Right cardiac atrium (tissue), 5 donors: ENCODE results near the gene CHTF18. TPM values are rescaled to one million over a fixed set of nuclear protein-coding genes. Genes with fewer than 3 reads are reported as not detected.

ENCODE experiments used
- ATAC-seq, 2 donors: fragments of 200-7000 bp; cut with Tn5 transposase; one replicate each; pipeline versions ENCODE4 v1.8.0 to v1.9.1; 2020; ENCODE audit warnings: moderate library complexity in 2 of 2, mild to moderate bottlenecking in 1 of 2
- DNase-seq, 3 donors: peaks; one replicate each; pipeline ENCODE4 v3.0.0-alpha.2; 2020
- H3K27ac ChIP-seq: one replicate; pipeline ENCODE4 v1.5.1; 2013; ENCODE audit warnings: mild to moderate bottlenecking, low read length, control low read depth, moderate library complexity
- H3K27me3 ChIP-seq: one replicate; pipeline ENCODE4 v1.6.1; 2013; ENCODE audit not compliant: control insufficient read depth, insufficient read depth
- H3K4me1 ChIP-seq: one replicate; pipeline ENCODE4 v1.6.1; 2013; ENCODE audit warnings: low read length; ENCODE audit not compliant: control insufficient read depth, insufficient read depth
- H3K4me3 ChIP-seq: one replicate; pipeline ENCODE4 v1.5.1; 2013; ENCODE audit warnings: low read length, control low read depth
- H3K9me3 ChIP-seq: one replicate; pipeline ENCODE4 v1.6.1; 2013; ENCODE audit warnings: low read length; ENCODE audit not compliant: control insufficient read depth
- WGBS: extraction: QIAGEN DNeasy Blood & Tissue Kit; methylation state at CpG from one replicate; pipeline ENCODE4 v1.1.7; 2013; 5-methylcytosine and 5-hydroxymethylcytosine counted together
- intact Hi-C, 4 donors: fragments of 100-400 bp; cut with DNase I; formaldehyde crosslinking; loops; one replicate each; pipeline versions ENCODE4 v1.11.0 to v1.14.0; 2022 to 2023
- polyA plus RNA-seq: library from polyadenylated mRNA; stranded (reverse); fragments of 200-250 nt; gene quantifications from one replicate; pipeline ENCODE4 v1.2.3, GENCODE V29; 2013
- total RNA-seq, 4 donors: library from RNA; stranded (reverse); fragmentation: NEBNext Ultra II Directional; extraction: Animal tissue kit (Norgen Biotek cat#: 25700); gene quantifications; one replicate each; pipeline ENCODE4 v1.2.1, GENCODE V29; 2021
- donor health status: healthy with polysubstance abuse.
- donor health status: DM: no; HTN: yes; CAD: no.
- donor health status: DM: no; HTN: no; CAD: no.
- donor health status: DM: no; HTN: yes; CAD: no; lungs with severe emphysema.
- donor health status: DM: yes; HTN: yes; CAD: no.

Gene CHTF18
- total and polyA plus RNA-seq, 5 donors: 3.4 to 6.9 (median 4.5) TPM

DNA sequence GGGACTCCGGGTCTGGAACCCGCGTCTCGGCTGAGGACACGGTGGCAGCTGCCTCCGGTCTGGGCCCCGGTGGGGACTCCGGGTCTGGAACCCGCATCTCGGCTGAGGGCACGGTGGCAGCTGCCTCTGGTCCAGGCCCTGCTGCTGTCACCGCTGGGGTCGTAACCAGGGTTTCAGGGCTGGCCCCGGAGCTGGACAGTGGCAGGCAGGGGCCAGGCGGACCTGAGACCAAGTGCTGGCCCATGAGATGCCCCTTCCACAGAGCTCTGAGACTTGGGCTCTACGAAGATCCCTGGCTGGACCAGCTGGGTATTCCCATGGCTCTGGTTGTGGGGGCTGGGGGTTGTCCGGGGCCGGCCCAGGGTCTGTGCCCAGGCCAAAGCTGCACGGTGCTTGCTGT is 4.0 kb upstream of the CHTF18 start:
- WGBS: 86% methylated on average over 19 of the region's 19 CpGs
- intact Hi-C loops: loop anchor here in 2 of 4 donors (2.0 to 10.0 kb wide), 2 partner anchors 70 to 72 kb away; partner anchors contain the start of gene METRN (in 1 of the 2)
- H3K4me1 ChIP-seq: peaks cover 4% of the 10 kb centered on the region
- no peak for DNase-seq
- no peak overlapping the region for H3K4me3 ChIP-seq
- no peak overlapping the region for H3K27ac ChIP-seq
- H3K27me3 ChIP-seq: no peaks in the 10 kb centered on the region
- H3K9me3 ChIP-seq: no peaks in the 10 kb centered on the region
- ATAC-seq: no peak

GRCh38 chr16:785563-786535 is 2.6 kb upstream of the CHTF18 start:
- intact Hi-C loops: loop anchor here (2.0 to 10.0 kb wide), 3 partner anchors 71 to 74 kb away; partner anchors contain the start of gene METRN (in 1 of the 4)

GRCh38 chr16:787321-787966 is 976 bp upstream of the CHTF18 start:
- intact Hi-C loops: loop anchor here in 3 of 4 donors (5.0 to 10.0 kb wide), 2 partner anchors 73 to 75 kb away; partner anchors contain the start of gene METRN (in 1 of the 3)
- Histone ChIP-seq H3K27ac (no peak overlapping the region), H3K4me3 (peak overlapping the region; percentile 89), H3K9me3 (no peaks in the 10 kb centered on the region), H3K27me3 (no peaks in the 10 kb centered on the region), H3K4me1 (peaks cover 4% of the 10 kb centered on the region)
- WGBS: 40% methylated on average over 47 of the region's 47 CpGs
- DNase-seq (no peak), ATAC-seq (no peak)

More at GRCh38 chr16:785563-786535, 2.6 kb upstream of the CHTF18 start:
- peak; percentile 14 to 21 for ATAC-seq
- Histone ChIP-seq H3K27me3 (no peaks in the 10 kb centered on the region), H3K4me3 (no peak overlapping the region), H3K4me1 (peaks cover 4% of the 10 kb centered on the region), H3K27ac (no peak overlapping the region), H3K9me3 (no peaks in the 10 kb centered on the region)
- peak; percentile 70 to 91 (median 89) for DNase-seq
- 65% methylated on average over 58 of the region's 58 CpGs for WGBS

- H3K4me3 ChIP-seq: peak within 1 kb of the TSS; percentile 89
- H3K9me3 ChIP-seq: no peaks in the 10 kb centered on the region
- DNase-seq (peak in 1 of 3 donors; percentile 62), ATAC-seq (no peak)
- WGBS: under 1% methylated on average over 45 of the region's 45 CpGs
- H3K4me1 ChIP-seq: peaks cover 4% of the 10 kb centered on the region
- intact Hi-C loops: loop anchor here in 3 of 4 donors (5.0 to 10.0 kb wide), 2 partner anchors 73 to 76 kb away; partner anchors contain the start of gene METRN (in 1 of the 3)
- H3K27me3 ChIP-seq: no peaks in the 10 kb centered on the region
- H3K27ac ChIP-seq: peak within 1 kb of the TSS; percentile 4
These were observed 432 bp upstream of the CHTF18 start, which contains the start of gene RPUSD1 for GRCh38 chr16:787978-788398. Gene RPUSD1, minus strand, starts transcription at chr16:788381. Its CDS starts 644 bp downstream, at chr16:787737.

DNA sequence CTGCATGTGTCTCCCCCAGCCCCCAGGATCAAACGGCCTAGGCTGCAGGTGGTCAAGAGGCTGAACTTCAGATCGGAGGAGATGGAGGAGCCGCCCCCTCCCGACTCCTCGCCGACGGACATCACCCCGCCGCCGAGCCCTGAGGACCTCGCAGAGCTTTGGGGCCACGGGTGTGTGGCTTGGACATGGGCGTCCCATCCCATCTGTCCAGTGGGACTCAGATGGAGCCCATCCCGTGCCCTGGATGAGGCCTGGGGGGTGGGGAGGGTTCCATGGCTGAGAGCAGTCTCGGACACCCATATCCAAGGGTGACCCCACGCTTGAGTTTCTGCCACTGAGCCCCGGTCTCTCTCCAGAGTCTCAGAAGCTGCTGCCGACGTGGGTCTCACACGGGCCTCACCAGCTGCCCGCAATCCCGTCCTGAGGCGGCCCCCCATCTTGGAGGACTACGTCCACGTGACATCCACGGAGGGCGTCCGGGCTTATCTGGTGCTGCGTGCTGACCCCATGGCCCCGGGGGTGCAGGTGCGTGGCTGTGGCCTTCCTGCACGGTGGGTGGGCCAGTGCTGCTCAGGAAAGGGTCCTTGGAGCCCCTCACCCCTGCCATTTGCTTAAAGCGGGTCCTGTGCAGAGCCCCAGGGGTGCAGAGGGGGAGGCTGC is 901 bp downstream of the CHTF18 start:
- 69% methylated on average over 33 of the region's 33 CpGs for WGBS
- Histone ChIP-seq H3K4me1 (peaks cover 4% of the 10 kb centered on the region), H3K27me3 (no peaks in the 10 kb centered on the region), H3K27ac (no peak overlapping the region), H3K4me3 (no peak overlapping the region), H3K9me3 (no peaks in the 10 kb centered on the region)
- DNase-seq (no peak), ATAC-seq (no peak)
- intact Hi-C loops: loop anchor here in 3 of 4 donors (5.0 to 10.0 kb wide), 2 partner anchors 75 to 77 kb away; partner anchors contain the start of gene METRN (in 1 of the 3)

- DNase-seq (no peak), ATAC-seq (no peak)
- Histone ChIP-seq H3K27me3 (no peaks in the 10 kb centered on the region), H3K4me1 (peaks cover 4% of the 10 kb centered on the region), H3K4me3 (no peak overlapping the region), H3K27ac (no peak overlapping the region), H3K9me3 (no peaks in the 10 kb centered on the region)
- intact Hi-C loops: no loop called here
- WGBS: 94% methylated on average over 17 of the region's 17 CpGs
These were observed 1.7 kb downstream of the CHTF18 start for GRCh38 chr16:790086-790485.

DNA sequence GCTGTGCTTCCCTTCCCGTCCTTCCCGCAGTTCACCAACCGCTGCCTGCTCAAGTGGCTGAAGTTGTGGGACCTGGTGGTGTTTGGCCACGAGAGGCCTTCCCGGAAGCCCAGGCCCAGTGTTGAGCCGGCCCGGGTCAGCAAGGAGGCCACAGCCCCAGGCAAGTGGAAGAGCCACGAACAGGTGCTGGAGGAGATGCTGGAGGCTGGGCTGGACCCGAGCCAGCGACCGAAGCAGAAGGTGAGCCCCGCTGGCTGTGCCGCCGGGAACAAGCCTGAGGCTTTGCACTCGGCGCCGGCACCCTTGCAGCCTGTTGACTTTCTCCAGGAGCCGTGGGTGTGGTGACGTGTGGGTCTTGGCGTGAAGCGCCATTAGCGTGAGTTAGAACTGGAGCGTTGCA is 2.7 kb downstream of the CHTF18 start:
- DNase-seq (no peak), ATAC-seq (no peak)
- Histone ChIP-seq H3K9me3 (no peaks in the 10 kb centered on the region), H3K4me3 (no peak overlapping the region), H3K27me3 (no peaks in the 10 kb centered on the region), H3K4me1 (peaks cover 4% of the 10 kb centered on the region), H3K27ac (no peak overlapping the region)
- 95% methylated on average over 23 of the region's 23 CpGs for WGBS
- intact Hi-C loops: no loop called here

GRCh38 chr16:792221-792995 is 4.0 kb downstream of the CHTF18 start:
- WGBS: 86% methylated on average over 46 of the region's 46 CpGs
- intact Hi-C loops: no loop called here
- Histone ChIP-seq H3K4me1 (peaks cover 3% of the 10 kb centered on the region), H3K27me3 (no peaks in the 10 kb centered on the region), H3K27ac (no peak overlapping the region), H3K4me3 (no peak overlapping the region), H3K9me3 (no peaks in the 10 kb centered on the region)
- DNase-seq: no peak
- ATAC-seq: no peak

DNA sequence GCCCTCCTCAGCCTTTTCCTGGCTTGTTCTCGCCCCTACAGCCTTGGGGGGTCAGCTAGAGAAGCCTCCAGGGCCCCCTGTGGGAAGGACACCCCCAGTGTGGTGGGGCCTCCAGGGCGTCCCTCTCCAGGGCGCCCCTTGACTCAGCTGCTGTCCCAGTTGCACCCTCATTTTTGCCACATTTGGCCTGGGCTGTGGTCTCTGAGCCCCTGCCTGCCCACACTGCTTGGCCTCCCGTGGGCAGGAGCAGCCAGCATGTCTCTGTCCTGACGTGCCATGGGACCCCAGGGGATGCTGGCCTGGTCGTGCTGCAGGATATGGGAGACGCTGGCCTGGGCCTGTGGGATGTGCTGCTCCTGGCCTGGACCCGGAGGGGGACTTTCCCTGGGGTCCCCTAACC is 5.0 kb downstream of the CHTF18 start:
- no peak overlapping the region for H3K27ac ChIP-seq
- intact Hi-C loops: no loop called here

More for the DNA sequence above, 5.0 kb downstream of the CHTF18 start:
- Histone ChIP-seq H3K4me1 (no peaks in the 10 kb centered on the region), H3K9me3 (no peaks in the 10 kb centered on the region), H3K4me3 (no peak overlapping the region), H3K27me3 (no peaks in the 10 kb centered on the region)
- 78% methylated on average over 8 of the region's 8 CpGs for WGBS
- no peak for DNase-seq
- ATAC-seq: no peak
